GM12873 (cell line): Measurements from ENCODE around the gene SORBS2.
A peak's percentile ranks its signal among the peaks of the same experiment; 100 is the strongest.

Source experiments
- CTCF ChIP-seq: IDR thresholded peaks from 2 replicates; pipeline ENCODE4 v1.5.1; 2012; ENCODE audit warnings: low read depth, mild to moderate bottlenecking, moderate library complexity, low read length, control low read depth; ENCODE audit not compliant: insufficient read depth; ENCODE audit errors: missing control alignments

The SORBS2 gene

DNA sequence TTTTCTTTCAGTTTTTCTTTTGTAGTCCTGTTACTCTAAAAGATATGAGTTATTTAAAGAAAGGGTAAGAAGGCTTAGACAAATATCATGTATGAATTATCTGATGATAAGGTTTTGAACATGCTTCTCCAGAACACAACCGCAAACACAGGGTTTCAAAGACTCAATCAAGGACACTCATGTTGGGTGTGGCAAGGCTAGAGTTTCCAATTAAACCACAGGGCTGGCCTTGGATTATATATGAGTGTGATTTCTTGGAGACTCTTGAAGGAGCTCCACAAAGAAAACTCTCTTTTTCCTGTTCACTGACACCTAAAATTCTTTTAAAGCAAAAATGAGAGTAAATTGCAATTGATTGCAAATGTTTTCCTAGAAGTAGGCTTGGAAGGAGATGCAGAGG lies 166.6 kb downstream of the SORBS2 start:
- no peak for TF ChIP-seq CTCF

- no peak for TF ChIP-seq CTCF
Measured at GRCh38 chr4:185644408-185644807, 167.6 kb downstream of the SORBS2 start.

- no peak for TF ChIP-seq CTCF
Measured at GRCh38 chr4:185642907-185643306, 169.1 kb downstream of the SORBS2 start.

GRCh38 chr4:185640811-185641675 lies 171.0 kb downstream of the SORBS2 start:
- TF ChIP-seq CTCF, result peak; percentile 36

GRCh38 chr4:185638548-185639301 lies 173.3 kb downstream of the SORBS2 start:
- TF ChIP-seq CTCF, result no peak

DNA sequence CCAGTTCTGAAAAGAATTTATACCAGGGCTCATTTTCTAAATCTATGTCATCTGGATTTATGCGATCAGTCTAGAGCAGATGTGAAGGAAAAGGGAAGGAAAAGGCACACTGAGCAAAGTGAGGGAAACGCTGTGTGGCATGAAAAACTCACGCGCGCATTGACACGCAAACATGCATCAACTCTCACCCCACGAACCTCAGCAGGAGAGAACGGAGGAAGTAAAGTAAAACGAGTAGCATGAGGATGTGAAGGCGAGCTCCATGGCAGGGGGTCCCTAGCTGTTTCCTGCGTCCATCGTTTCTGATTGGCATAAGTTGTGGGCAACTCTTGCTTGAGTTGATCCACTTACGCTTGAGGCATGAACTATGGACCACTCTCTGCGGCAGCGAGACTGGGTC lies 173.9 kb downstream of the SORBS2 start:
- no peak for TF ChIP-seq CTCF

- no peak for TF ChIP-seq CTCF
Measured at GRCh38 chr4:185637163-185637875, 174.7 kb downstream of the SORBS2 start.
